Measurements from ENCODE around the gene KCNK6. TPM values are rescaled to one million over a fixed set of nuclear protein-coding genes. Genes with fewer than 3 reads are reported as not detected.

Gene KCNK6
- total RNA-seq, 4 donors from 2014 or later = 20.7 to 29.6 (median 25.5) TPM

DNA sequence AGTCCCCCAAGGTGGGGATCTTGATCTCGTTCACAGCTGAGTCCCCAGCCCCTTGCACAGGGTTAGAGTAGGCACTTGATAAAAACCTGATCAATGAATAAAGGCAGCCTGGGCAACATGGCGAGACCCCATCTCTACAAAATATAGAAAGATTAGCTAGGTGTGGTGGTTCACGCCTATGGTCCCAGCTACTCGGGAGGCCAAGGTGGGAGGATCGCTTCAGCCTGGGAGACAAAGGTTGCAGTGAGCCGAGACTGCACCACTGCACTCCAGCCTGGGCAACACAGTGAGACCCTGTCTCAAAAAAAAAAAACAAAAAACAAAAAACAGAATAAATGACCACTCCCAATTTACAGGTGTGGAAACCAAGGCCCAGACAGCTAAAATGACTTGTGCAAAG is 8.7 kb upstream of the KCNK6 start:
- DNase-seq (ENCODE audit: low spot score in 2 of 2) = no peak
- TF ChIP-seq, protein P1, sequence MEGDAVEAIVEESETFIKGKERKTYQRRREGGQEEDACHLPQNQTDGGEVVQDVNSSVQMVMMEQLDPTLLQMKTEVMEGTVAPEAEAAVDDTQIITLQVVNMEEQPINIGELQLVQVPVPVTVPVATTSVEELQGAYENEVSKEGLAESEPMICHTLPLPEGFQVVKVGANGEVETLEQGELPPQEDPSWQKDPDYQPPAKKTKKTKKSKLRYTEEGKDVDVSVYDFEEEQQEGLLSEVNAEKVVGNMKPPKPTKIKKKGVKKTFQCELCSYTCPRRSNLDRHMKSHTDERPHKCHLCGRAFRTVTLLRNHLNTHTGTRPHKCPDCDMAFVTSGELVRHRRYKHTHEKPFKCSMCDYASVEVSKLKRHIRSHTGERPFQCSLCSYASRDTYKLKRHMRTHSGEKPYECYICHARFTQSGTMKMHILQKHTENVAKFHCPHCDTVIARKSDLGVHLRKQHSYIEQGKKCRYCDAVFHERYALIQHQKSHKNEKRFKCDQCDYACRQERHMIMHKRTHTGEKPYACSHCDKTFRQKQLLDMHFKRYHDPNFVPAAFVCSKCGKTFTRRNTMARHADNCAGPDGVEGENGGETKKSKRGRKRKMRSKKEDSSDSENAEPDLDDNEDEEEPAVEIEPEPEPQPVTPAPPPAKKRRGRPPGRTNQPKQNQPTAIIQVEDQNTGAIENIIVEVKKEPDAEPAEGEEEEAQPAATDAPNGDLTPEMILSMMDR (IDR thresholded peaks at IDR 0.05) = no peak
- TF ChIP-seq POLR2A (IDR thresholded peaks at IDR 0.05) = no peak
- H3K4me3 ChIP-seq (ENCODE audit: low read depth, poor library complexity, severe bottlenecking) = no peak overlapping the region
- intact Hi-C loops (cut with DNase I; ENCODE audit: low total_unique reads) = no loop called here
- WGBS, 2 donors = 98 to 99% methylated on average over 6 of the region's 6 CpGs

DNA sequence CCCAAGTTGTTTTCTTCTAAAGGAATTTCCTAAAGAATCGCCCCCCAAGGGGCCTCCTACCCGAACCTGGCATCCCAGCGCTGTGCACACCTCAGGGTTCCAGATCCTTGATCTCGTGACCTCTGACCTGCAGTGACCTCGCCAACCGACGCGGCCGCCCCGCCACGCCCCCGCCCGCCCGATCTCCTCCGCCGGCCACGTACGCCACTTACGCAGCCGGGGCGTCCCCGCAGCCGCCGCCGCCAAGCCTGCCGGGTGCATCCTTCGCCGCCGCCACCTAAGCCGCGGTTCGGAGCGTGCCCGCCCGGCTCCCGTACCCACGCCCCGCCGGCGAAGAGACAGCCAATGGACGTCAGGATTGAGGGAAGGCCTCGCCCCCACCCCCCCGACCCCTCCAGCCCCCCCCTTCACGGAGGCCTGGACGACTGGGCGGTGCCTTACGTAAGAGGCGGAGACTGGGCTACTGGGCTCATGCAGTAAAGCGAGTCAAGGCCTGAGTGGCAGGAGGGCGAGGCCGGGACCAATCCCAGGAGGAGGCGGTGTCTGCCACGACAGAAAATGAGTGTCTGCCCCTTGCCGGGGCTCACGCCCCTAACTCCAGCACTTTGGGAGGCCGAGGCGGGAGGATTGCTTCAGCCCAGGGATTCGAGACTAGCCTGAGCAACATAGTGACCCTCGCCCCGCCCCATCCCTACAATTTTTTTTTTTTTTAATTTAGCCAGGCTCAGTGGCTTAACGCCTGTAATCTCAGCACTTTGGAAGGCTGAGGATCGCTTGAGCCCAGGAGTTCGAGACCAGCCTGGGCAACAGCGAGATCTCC is 3.8 kb upstream of the KCNK6 start, which contains the start of gene YIF1B:
Gene YIF1B, minus strand, starts transcription at position 291 of the 820 bp plus-strand sequence. Its CDS starts 30 bp downstream, at position 261.
- TF ChIP-seq, protein P1 (IDR thresholded peaks at IDR 0.05) = no peak
- no peak for TF ChIP-seq POLR2A (IDR thresholded peaks at IDR 0.05)
- H3K4me3 ChIP-seq (ENCODE audit: low read depth, poor library complexity, severe bottlenecking) = peak within 1 kb of the TSS; percentile 14
- WGBS, 2 donors = 0 to 2% methylated on average over 44 to 60 of the region's 64 CpGs
- DNase-seq (ENCODE audit: low spot score in 2 of 2) = peak; percentile 97 to 99
- intact Hi-C loops (cut with DNase I; ENCODE audit: low total_unique reads) = no loop called here

DNA sequence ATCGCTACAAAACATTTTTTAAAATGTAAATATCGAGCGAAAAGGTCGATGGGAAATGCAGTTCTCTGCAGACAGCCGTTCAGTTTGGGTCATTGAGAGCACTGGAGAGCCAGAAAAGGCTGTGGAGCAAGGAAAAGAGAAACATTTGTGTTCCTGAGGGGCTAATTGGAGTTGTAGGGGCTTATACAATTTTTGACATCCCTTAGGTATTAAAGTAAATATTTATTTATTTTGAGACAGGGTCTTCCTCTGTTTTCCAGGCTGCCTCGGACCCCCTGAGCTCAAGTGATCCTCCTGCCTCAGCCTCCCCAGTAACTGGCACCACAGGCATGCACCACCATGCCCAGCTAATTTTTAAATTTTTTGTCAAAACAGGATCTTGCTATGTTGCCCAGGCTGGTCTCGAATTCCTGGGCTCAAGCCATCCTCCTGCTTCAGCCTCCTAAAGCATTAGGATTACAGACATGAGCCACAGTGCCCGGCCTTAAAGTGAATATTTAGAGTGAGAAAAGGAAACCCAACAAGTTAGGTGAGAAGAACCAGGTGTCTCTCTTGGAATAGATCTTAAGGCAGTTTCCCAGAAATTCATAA is 3.1 kb upstream of the KCNK6 start:
- WGBS, 2 donors = 31% methylated on average over 8 of the region's 8 CpGs
- no peak for DNase-seq (ENCODE audit: low spot score in 2 of 2)
- no peak overlapping the region for H3K4me3 ChIP-seq (ENCODE audit: low read depth, poor library complexity, severe bottlenecking)
- no peak for TF ChIP-seq POLR2A (IDR thresholded peaks at IDR 0.05)
- TF ChIP-seq, protein P1 (IDR thresholded peaks at IDR 0.05) = no peak
- intact Hi-C loops (cut with DNase I; ENCODE audit: low total_unique reads) = no loop called here

DNA sequence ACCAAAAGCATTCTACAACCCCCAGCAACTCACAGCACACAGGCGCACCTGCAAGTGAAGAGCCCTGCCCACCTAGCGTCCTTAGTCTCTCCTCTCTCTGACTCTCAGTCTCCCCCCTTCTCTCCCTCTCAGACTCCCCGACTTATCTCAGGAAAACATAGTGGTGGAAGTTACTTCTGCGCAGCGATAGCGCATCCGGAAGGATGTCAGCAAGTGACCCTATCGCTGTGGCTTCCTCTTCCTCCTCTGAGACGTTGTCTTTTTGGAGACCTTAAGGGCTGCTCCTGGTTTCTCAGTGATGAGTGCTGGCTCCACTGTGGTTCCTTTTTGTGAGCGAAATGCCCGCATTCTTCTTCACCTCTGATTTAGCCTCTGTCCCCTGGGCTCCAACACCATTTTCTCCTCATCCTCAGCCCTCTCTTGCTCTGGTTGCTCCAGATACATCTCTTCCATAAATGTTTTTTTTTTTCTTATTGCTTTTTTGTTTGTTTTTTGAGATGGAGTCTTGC is 2.5 kb upstream of the KCNK6 start:
- no peak for DNase-seq (ENCODE audit: low spot score in 2 of 2)
- intact Hi-C loops (cut with DNase I; ENCODE audit: low total_unique reads) = no loop called here
- TF ChIP-seq POLR2A (IDR thresholded peaks at IDR 0.05) = no peak
- TF ChIP-seq, protein P1 (IDR thresholded peaks at IDR 0.05) = no peak
- H3K4me3 ChIP-seq (ENCODE audit: low read depth, poor library complexity, severe bottlenecking) = no peak overlapping the region
- WGBS, 2 donors = 70 to 74% methylated on average over 11 of the region's 11 CpGs

DNA sequence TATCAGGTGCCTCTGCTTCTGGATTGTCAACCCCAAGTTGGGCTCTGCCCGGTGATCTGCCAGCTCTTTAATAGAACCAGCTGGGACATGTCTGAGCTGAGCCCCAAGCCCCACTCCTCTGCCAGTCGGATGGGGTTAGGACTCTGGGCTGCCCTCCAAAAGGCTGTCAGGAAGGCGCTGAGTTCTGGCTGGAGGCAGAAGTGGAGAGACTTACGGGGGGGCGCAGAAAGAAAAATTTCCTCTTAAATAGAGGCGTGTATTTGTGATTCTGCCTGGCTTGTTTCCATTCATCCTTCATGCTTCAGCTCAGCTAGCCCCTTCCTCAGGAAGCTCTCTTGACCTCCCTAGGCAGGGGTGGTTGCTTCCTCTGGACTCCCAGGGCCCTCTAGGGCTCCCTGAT is 985 bp upstream of the KCNK6 start:
- DNase-seq (ENCODE audit: low spot score in 2 of 2) = no peak
- no peak overlapping the region for H3K4me3 ChIP-seq (ENCODE audit: low read depth, poor library complexity, severe bottlenecking)
- TF ChIP-seq, protein P1 (IDR thresholded peaks at IDR 0.05) = no peak
- TF ChIP-seq POLR2A (IDR thresholded peaks at IDR 0.05) = no peak
- intact Hi-C loops (cut with DNase I; ENCODE audit: low total_unique reads) = no loop called here
- 28 to 40% methylated on average over 6 of the region's 6 CpGs for WGBS, 2 donors

Measured in lower leg skin (tissue), 4 donors.